Peyer's patch (tissue), 4 donors: ENCODE results near the gene VWA7. TPM values are rescaled to one million over a fixed set of nuclear protein-coding genes. Genes with fewer than 3 reads are reported as not detected.
A peak's percentile ranks its signal among the peaks of the same experiment; 100 is the strongest.
"Not testable (repeated sequence)": the region's sequence is repeated elsewhere in the genome, so short reads cannot be mapped to it uniquely, and the experiment has no call there.

Experiments used
- DNase-seq, 3 donors: peaks; one replicate each; pipeline ENCODE4 v3.0.0-alpha.2; 2017 to 2019
- H3K27ac ChIP-seq, 4 donors: fragments of 200-600 bp; sonication (generic); one replicate each; pipeline ENCODE4 v1.5.1; 2016 to 2019
- H3K27me3 ChIP-seq, 2 donors: fragments of 200-600 bp; sonication (generic); one replicate each; pipeline ENCODE4 v1.5.1; 2019
- H3K36me3 ChIP-seq, 3 donors: fragments of 200-600 bp; sonication (generic); one replicate each; pipeline ENCODE4 v1.5.1; 2016 to 2019
- H3K4me1 ChIP-seq, 4 donors: fragments of 200-600 bp; sonication (generic); one replicate each; pipeline ENCODE4 v1.5.1; 2016 to 2019
- H3K4me3 ChIP-seq, 4 donors: fragments of 200-600 bp; sonication (generic); 1 replicate in 3 of 4; 2 replicates in 1 of 4; pipeline ENCODE4 v1.5.1; 2016 to 2019; ENCODE audit warnings: mild to moderate bottlenecking in 1 of 4
- H3K9me3 ChIP-seq, 4 donors: fragments of 200-600 bp; sonication (generic); one replicate each; pipeline ENCODE4 v1.5.1; 2016 to 2019; ENCODE audit warnings: mild to moderate bottlenecking in 1 of 4
- POLR2A ChIP-seq, 2 donors: fragments of 450-650 bp; IDR thresholded peaks; one replicate each; pipeline ENCODE4 v1.5.1; 2017; ENCODE audit warnings: antibody characterized with exemption in 2 of 2, mild to moderate bottlenecking in 2 of 2, moderate library complexity in 2 of 2
- total RNA-seq, 4 donors: library from RNA; depleted of rRNA; stranded (reverse); fragments of >200 nt; gene quantifications; one replicate each; pipeline ENCODE4 v1.1.0, GENCODE V29; 2016
- TF ChIP-seq, protein P1 (sequence below), 6 experiments: fragments of 450-650 bp in 4 of 6; fragments of 200-600 bp in 2 of 6; sonication (generic) in 1 of 6; IDR thresholded peaks; one replicate each; pipeline ENCODE4 v1.5.1; 2017 to 2019; ENCODE audit warnings: antibody characterized with exemption in 6 of 6, mild to moderate bottlenecking in 3 of 6, moderate library complexity in 1 of 6

The VWA7 gene
- total RNA-seq, 4 donors from 2014 or later: 16.8 to 26.0 (median 19.7) TPM; not detected in 1

DNA sequence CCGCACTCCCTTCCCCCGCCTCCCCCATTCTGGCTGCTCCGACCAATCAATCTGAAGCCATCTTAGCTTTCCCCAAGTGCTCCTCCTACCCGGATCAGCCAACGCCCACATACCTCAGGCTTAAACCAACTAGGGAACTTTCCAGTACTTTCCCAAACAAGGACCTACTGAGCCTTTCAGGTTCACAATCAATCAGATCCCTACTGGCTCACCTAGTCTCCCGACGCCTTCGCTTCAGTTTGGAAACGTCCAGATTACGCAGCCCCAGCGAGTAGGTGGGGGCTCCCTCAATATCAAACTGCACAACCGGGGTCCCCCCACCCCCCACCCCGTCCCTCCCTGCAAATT lies 37.5 kb upstream of the VWA7 start:
- Histone ChIP-seq H3K4me3 (peak overlapping the region; percentile 59 to 78 (median 62)), H3K27ac (peak overlapping the region; percentile 91 to 99 (median 96)), H3K27me3 (no peaks in the 10 kb centered on the region), H3K36me3 (no peaks in the 10 kb centered on the region), H3K9me3 (no peaks in the 10 kb centered on the region), H3K4me1 (peaks cover 0 to 28% (median 4%) of the 10 kb centered on the region in 4 donors)
- DNase-seq: peak; percentile 87 to 96 (median 93)
- peak; percentile 15 to 74 for TF ChIP-seq POLR2A (IDR thresholded peaks at IDR 0.05)
- TF ChIP-seq, protein P1, sequence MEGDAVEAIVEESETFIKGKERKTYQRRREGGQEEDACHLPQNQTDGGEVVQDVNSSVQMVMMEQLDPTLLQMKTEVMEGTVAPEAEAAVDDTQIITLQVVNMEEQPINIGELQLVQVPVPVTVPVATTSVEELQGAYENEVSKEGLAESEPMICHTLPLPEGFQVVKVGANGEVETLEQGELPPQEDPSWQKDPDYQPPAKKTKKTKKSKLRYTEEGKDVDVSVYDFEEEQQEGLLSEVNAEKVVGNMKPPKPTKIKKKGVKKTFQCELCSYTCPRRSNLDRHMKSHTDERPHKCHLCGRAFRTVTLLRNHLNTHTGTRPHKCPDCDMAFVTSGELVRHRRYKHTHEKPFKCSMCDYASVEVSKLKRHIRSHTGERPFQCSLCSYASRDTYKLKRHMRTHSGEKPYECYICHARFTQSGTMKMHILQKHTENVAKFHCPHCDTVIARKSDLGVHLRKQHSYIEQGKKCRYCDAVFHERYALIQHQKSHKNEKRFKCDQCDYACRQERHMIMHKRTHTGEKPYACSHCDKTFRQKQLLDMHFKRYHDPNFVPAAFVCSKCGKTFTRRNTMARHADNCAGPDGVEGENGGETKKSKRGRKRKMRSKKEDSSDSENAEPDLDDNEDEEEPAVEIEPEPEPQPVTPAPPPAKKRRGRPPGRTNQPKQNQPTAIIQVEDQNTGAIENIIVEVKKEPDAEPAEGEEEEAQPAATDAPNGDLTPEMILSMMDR (IDR thresholded peaks at IDR 0.05): no peak

DNA sequence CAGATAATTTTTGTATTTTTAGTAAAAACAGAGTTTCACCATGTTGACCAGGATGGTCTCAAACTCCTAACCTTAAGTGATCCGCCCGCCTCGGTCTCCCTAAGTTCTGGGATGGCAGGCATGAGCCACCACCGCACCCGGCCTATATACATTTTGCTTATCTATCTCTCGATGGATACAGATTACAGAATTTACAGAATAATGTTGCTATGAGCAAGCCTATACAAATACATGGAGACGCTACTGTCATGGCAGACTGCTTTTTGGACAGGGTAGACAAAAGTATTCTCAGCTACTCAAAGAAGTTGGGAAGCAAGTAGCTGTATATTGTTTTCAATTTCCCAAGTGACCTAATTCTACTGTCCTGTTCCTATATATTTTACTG lies 36.3 kb upstream of the VWA7 start:
- Histone ChIP-seq H3K4me3 (peak overlapping the region in 1 of 4 donors; percentile 63), H3K4me1 (peaks cover 0 to 16% (median under 1%) of the 10 kb centered on the region in 4 donors), H3K27ac (peak overlapping the region; percentile 91 to 99 (median 96)), H3K36me3 (no peaks in the 10 kb centered on the region), H3K27me3 (no peaks in the 10 kb centered on the region), H3K9me3 (no peaks in the 10 kb centered on the region)
- peak in 1 of 3 donors; percentile 48 for DNase-seq
- no peak for TF ChIP-seq POLR2A (IDR thresholded peaks at IDR 0.05)
- TF ChIP-seq, protein P1 (IDR thresholded peaks at IDR 0.05): no peak

DNA sequence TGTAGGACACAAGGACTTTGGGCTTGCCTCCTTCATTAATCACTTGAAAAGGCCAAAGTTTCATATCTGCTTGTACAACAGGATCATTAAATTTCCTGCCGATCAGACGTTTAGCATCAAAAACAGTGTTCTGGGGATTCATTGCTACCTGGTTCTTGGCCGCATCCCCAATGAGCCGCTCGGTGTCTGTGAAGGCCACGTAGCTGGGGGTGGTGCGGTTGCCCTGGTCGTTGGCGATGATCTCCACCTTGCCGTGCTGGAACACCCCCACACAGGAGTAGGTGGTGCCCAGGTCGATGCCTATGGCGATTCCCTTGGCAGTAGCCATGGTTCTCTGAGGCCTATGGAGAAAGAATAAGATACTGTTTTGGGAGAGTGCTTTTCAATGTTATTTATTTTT lies 34.5 kb upstream of the VWA7 start:
- DNase-seq: peak in 1 of 3 donors; percentile 33
- H3K27me3 ChIP-seq: no peaks in the 10 kb centered on the region
- no peak overlapping the region for H3K4me3 ChIP-seq
- no peaks in the 10 kb centered on the region for H3K9me3 ChIP-seq
- TF ChIP-seq, protein P1 (IDR thresholded peaks at IDR 0.05): no peak
- TF ChIP-seq POLR2A (IDR thresholded peaks at IDR 0.05): no peak
- H3K27ac ChIP-seq: no peak overlapping the region
- H3K36me3 ChIP-seq: no peaks in the 10 kb centered on the region
- peaks cover 0 to 16% (median 0%) of the 10 kb centered on the region in 4 donors for H3K4me1 ChIP-seq

DNA sequence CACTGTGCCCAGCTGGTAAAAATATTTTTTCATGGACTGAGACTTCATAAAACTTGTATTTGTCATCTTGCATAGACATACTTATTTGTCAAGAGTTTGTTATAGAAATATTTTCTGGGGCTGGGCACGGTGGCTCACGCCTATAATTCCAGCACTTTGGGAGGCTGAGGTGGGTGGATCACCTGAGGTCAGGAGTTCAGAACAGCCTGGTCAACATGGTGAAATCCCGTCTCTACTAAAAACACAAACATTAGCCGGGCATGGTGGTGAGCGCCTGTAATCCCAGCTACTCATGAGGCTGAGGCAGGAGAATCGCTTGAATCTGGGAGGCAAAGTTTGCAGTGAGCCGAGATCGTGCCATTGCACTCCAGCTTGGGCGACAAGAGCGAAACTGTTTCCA lies 31.5 kb upstream of the VWA7 start:
- not testable (repeated sequence) for H3K27ac ChIP-seq, H3K27me3 ChIP-seq, H3K4me3 ChIP-seq, H3K9me3 ChIP-seq, DNase-seq, H3K36me3 ChIP-seq
- H3K4me1 ChIP-seq: peaks cover 0 to 18% (median 0%) of the 10 kb centered on the region in 4 donors

DNA sequence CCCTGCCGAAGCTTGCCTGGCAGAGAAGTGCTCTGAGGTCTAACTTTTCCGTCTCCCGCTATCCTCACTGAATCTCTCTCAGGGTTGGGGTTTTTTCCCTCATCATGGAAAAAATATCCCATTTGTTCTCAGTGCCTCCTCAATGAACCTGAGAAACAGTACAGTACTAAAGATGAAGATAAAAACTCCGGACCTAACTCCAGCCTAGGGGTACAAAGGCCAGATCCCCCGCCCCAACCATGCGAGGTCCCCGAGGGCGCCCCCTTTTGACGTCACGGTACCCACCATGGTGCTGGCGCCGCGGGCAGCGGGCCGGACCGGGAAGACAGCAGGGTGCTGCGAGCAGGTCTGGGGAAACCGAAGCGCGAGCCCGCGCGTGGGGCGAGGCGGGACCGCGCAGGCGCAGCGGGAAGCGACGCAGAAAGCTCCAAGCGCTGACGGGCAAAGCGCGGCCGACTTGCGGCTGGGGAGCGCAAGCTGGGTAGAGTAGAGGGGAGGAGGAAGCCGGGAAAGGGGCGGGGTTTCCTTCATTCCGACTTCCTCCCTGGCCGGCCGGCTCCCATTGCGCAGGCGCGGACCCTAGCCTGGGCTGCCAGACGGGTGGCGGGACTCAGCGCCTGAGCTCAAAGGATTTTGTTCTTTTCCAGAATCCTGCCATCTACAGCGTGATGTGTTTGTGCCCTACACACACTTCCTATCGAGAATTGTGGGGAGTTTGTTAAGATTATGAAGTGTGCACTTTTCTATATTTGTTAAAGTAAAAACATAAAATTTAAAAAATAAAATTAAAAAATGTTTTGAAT lies 29.5 kb upstream of the VWA7 start, which contains the start of gene LSM2:
Gene LSM2, minus strand, starts transcription at position 497 of the 803 bp plus-strand sequence. Its CDS starts 209 bp downstream, at position 288.
- H3K27ac ChIP-seq: peak within 1 kb of the TSS; percentile 82 to 93 (median 90)
- peak; percentile 97 to 99 (median 98) for DNase-seq
- peak within 1 kb of the TSS; percentile 54 to 63 (median 58) for H3K4me3 ChIP-seq
- H3K4me1 ChIP-seq: peaks cover 0 to 13% (median 0%) of the 10 kb centered on the region in 4 donors
- no peaks in the 10 kb centered on the region for H3K27me3 ChIP-seq
- no peaks in the 10 kb centered on the region for H3K9me3 ChIP-seq
- H3K36me3 ChIP-seq: peaks cover 0 to 7% (median 0%) of the 10 kb centered on the region in 3 donors
- TF ChIP-seq POLR2A (IDR thresholded peaks at IDR 0.05): peak; percentile 77 to 86
- TF ChIP-seq, protein P1 (IDR thresholded peaks at IDR 0.05): peak; percentile 1 to 44 (median 16)

DNA sequence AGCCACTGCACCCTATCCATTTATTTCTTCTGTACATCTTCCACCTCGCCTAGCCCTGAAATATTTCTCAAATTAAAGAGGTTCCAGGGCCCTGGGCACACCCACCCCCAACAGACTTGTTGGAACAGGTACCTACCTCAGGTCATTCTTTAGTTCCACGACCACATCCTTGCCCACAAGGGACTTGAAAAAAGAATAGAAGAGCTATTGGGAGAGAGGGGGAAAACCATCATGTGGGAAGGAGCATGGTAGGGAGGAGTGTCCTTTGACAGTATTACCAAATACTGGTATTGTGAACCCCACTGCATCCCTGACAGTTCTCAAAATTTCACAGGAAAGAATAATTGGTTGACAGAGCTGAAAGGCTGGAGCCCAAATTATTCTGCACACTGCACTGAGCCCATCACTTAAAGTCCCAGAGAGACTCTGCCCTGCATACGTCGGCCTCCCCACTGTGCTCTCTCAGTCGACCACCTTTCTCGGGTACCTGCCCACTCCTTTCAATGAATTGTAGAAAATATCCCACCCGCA lies 28.9 kb upstream of the VWA7 start:
- Histone ChIP-seq H3K4me1 (peaks cover 0 to 13% (median 0%) of the 10 kb centered on the region in 4 donors), H3K36me3 (peaks cover 0 to 7% (median 0%) of the 10 kb centered on the region in 3 donors), H3K27me3 (no peaks in the 10 kb centered on the region), H3K27ac (peak overlapping the region; percentile 82 to 93 (median 90)), H3K4me3 (peak overlapping the region; percentile 54 to 63 (median 58)), H3K9me3 (no peaks in the 10 kb centered on the region)
- TF ChIP-seq POLR2A (IDR thresholded peaks at IDR 0.05): no peak
- TF ChIP-seq, protein P1 (IDR thresholded peaks at IDR 0.05): no peak
- peak in 1 of 3 donors; percentile 25 for DNase-seq

DNA sequence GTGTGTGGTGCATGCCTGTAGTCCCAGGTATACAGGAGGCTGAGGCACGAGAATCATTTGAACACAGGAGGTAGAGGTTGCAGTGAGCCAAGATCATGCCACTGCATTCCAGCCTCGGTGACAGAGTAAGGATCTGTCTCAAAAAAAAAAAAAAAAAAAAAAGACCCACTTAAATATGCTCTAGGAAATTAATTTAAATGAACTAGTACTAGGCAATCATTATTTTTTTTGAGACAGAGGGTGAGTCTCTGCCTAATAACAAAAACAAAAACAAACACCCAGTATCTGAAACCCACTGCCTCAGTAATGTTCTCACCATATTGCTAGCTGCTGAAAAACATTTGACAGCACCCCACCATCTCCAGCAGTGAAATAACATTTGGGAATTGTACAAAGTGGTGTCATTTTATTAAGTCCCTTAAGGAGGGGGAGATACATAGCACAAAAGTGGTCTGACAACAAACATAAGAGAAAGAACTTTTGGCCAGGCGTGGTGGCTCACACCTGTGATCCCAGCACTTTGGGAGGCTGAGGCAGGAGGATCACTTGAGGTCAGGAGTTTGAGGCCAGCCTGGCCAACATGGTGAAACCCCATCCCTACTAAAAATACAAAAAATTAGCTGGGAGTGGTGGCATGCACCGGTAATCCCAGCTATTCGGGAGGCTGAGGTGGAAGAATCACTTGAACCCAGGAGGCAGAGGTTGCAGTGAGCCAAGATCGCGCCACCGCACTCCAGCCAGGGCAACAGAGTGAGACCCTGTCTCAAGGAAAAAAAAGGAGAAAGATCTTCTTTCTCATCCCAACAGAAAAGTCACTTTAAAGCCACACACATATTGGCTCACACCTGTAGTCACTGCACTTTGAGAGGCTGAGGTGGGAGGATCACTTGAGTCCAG lies 24.2 kb upstream of the VWA7 start:
- not testable (repeated sequence) for DNase-seq, H3K27ac ChIP-seq, H3K9me3 ChIP-seq, H3K4me1 ChIP-seq, H3K4me3 ChIP-seq, H3K27me3 ChIP-seq, H3K36me3 ChIP-seq
